Central memory CD8-positive, alpha-beta T cell (primary cell): Measurements from ENCODE around the gene GADD45A.

ENCODE experiments used
- ATAC-seq: fragments of 150-1000 bp; cut with Tn5 transposase; replicated peaks from 2 replicates; pipeline ENCODE4 v1.10.0; 2022; ENCODE audit warnings: mild to moderate bottlenecking, moderate FRiP score, moderate number of reproducible peaks; ENCODE audit not compliant: poor library complexity, severe bottlenecking; ENCODE audit errors: extremely low read depth
- DNase-seq, 2 donors: peaks; one replicate each; pipeline ENCODE4 v3.0.0; 2021; ENCODE audit warnings: low spot score in 2 of 2
- H3K27ac Mint-ChIP-seq: one replicate; pipeline ENCODE4 v1.8.0; 2022; ENCODE audit warnings: low read depth, mild to moderate bottlenecking, moderate library complexity, mixed read lengths
- H3K27me3 Mint-ChIP-seq: one replicate; pipeline ENCODE4 v1.8.0; 2022; ENCODE audit warnings: mixed read lengths
- H3K36me3 Mint-ChIP-seq: one replicate; pipeline ENCODE4 v1.8.0; 2022; ENCODE audit warnings: mild to moderate bottlenecking, moderate library complexity, mixed read lengths; ENCODE audit not compliant: insufficient read depth
- H3K4me1 Mint-ChIP-seq: one replicate; pipeline ENCODE4 v1.8.0; 2022; ENCODE audit warnings: mixed read lengths
- H3K4me3 Mint-ChIP-seq: one replicate; pipeline ENCODE4 v1.8.0; 2022; ENCODE audit warnings: mild to moderate bottlenecking, moderate library complexity, mixed read lengths
- H3K9me3 Mint-ChIP-seq: one replicate; pipeline ENCODE4 v1.8.0; 2022; ENCODE audit warnings: mixed read lengths

The GADD45A gene, protein sequence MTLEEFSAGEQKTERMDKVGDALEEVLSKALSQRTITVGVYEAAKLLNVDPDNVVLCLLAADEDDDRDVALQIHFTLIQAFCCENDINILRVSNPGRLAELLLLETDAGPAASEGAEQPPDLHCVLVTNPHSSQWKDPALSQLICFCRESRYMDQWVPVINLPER

DNA sequence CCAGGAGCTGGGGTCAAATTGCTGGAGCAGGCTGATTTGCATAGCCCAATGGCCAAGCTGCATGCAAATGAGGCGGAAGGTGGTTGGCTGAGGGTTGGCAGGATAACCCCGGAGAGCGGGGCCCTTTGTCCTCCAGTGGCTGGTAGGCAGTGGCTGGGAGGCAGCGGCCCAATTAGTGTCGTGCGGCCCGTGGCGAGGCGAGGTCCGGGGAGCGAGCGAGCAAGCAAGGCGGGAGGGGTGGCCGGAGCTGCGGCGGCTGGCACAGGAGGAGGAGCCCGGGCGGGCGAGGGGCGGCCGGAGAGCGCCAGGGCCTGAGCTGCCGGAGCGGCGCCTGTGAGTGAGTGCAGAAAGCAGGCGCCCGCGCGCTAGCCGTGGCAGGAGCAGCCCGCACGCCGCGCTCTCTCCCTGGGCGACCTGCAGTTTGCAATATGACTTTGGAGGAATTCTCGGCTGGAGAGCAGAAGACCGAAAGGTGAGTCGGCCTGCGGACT lies at the start of gene GADD45A:
TSS of gene GADD45A (plus strand) at position 135 of the 491 bp plus-strand sequence. CDS start at position 429, 294 bp downstream.
- DNase-seq (peak; percentile 86 to 90), ATAC-seq (peak; percentile 89)
- peak within 1 kb of the TSS; percentile 94 for H3K27ac Mint-ChIP-seq
- peak within 1 kb of the TSS; percentile 85 for H3K4me3 Mint-ChIP-seq
- no peaks in the 10 kb centered on the region for H3K9me3 Mint-ChIP-seq
- peaks cover 11% of the 10 kb centered on the region for H3K36me3 Mint-ChIP-seq
- peaks cover 24% of the 10 kb centered on the region for H3K4me1 Mint-ChIP-seq
- no peaks in the 10 kb centered on the region for H3K27me3 Mint-ChIP-seq

DNA sequence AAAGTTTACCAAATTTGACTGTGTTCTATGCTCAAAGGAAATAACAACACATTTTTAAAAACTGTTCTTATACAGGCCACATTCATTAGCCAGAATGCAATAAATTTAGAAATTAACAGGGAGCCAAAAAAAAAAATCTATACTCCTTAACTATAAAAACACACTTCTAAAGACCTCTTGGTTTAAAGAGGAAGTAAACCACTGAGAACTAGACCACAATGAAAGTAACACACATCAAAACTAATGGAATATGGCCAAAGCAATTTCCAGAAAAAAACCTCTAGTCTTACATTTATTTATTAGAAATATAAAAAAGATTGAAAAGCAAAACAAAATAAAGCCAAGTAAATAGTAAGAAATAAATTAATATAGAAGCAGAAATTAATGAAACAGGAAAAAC lies 48.9 kb upstream of the GADD45A start:
- Mint-ChIP-seq H3K4me3 (no peak overlapping the region), H3K36me3 (peaks cover 1% of the 10 kb centered on the region), H3K27me3 (peaks cover 10% of the 10 kb centered on the region), H3K9me3 (no peaks in the 10 kb centered on the region), H3K4me1 (no peaks in the 10 kb centered on the region), H3K27ac (no peak overlapping the region)
- no peak for ATAC-seq
- DNase-seq = no peak

DNA sequence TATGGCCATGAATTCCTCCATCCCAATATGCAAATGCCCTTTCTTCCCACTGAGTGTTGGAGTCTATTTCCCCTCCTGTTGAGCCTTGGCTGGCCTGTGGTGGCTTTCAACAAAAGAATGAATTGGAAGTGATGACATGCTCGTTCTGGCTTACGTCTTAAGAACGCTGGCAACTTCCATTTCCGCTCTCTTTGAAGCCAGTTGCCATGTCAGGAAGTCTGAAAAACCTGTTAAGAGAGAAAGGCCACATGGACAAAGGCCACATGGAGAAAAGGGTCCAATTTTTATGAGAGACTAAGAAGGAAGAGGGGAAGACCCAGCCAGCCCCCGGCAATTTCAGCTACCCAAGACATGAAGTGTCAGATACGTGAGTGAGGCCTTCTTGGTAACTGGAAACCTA lies 45.6 kb upstream of the GADD45A start:
- Mint-ChIP-seq H3K4me3 (no peak overlapping the region), H3K27me3 (peaks cover 9% of the 10 kb centered on the region), H3K9me3 (no peaks in the 10 kb centered on the region), H3K27ac (no peak overlapping the region), H3K36me3 (peaks cover 1% of the 10 kb centered on the region), H3K4me1 (no peaks in the 10 kb centered on the region)
- no peak for DNase-seq
- no peak for ATAC-seq

DNA sequence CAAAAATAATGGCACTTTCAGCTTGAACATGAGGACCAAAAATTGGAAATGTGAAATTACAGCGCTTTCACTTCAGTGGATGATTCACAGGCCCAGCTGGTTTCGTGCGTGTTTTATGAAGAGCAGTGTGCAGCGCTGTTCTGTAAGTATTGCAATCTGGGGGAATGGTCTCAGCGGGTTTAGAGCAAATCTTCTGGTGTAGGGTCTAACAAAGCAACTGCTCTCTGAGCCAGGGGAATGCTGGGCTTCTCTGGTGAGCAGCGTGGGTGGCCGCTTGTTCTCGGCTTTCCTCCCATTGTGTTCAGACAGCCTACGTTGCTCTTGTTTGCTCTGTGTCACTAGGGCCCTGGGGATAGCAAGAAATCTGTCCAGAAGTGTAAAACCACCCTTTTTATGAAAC lies 42.4 kb upstream of the GADD45A start:
- no peaks in the 10 kb centered on the region for H3K36me3 Mint-ChIP-seq
- DNase-seq (no peak), ATAC-seq (no peak)
- no peaks in the 10 kb centered on the region for H3K4me1 Mint-ChIP-seq
- no peak overlapping the region for H3K4me3 Mint-ChIP-seq
- H3K27ac Mint-ChIP-seq = no peak overlapping the region
- peaks cover 9% of the 10 kb centered on the region for H3K27me3 Mint-ChIP-seq
- no peaks in the 10 kb centered on the region for H3K9me3 Mint-ChIP-seq

DNA sequence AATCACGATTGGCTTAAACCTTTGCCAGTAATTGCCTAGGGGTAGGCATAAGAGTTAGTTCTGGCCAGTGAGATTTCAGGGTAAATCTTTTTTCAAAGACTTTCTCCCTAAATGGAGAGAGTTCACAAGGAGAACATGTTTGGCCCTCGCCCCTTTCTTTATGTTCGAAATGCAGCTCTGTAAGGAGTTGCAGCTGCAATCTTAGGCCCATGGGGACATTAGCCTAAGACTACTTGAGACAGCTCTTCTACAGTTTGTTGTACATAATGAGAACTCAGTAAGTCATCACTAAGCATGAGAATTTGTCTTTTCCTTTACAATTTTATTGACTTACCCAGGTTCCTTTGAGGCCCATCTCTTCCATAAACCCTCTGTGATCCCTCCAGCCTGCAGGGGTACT lies 40.4 kb upstream of the GADD45A start:
- Mint-ChIP-seq H3K27me3 (peaks cover 9% of the 10 kb centered on the region), H3K27ac (no peak overlapping the region), H3K9me3 (no peaks in the 10 kb centered on the region), H3K4me1 (no peaks in the 10 kb centered on the region), H3K36me3 (no peaks in the 10 kb centered on the region), H3K4me3 (no peak overlapping the region)
- no peak for DNase-seq
- ATAC-seq = no peak

DNA sequence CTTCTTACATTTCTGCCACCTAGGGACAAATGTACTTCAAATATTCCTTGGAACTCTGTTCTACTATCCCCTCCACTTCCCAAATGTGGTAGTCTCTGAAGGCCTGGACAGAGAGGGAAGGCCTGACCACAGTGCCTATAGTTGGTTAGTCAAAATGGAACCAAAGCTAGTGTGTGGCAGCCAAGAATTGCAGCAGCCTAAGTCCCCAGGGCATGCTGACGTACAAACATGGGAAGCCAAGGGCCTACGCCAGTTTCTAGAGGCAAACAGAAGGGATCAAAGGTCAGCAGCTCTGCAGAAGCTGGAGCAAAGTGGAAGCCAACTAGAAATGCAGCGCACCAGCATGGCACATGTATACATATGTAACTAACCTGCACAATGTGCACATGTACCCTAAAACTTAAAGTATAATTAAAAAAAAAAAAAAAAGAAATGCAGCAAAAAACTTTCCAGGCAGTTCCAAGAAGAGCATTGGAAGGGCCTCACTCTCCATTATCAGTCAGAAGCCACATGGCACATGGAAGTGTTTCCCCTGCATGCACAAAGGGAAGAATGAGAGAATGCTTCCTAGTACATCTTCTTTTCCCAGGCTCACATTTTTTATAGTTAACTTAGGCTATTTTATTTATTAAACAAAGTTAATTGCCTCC lies 39.4 kb upstream of the GADD45A start:
- Mint-ChIP-seq H3K4me3 (no peak overlapping the region), H3K27ac (no peak overlapping the region), H3K27me3 (peaks cover 3% of the 10 kb centered on the region), H3K4me1 (no peaks in the 10 kb centered on the region), H3K36me3 (no peaks in the 10 kb centered on the region), H3K9me3 (no peaks in the 10 kb centered on the region)
- no peak for DNase-seq
- no peak for ATAC-seq

DNA sequence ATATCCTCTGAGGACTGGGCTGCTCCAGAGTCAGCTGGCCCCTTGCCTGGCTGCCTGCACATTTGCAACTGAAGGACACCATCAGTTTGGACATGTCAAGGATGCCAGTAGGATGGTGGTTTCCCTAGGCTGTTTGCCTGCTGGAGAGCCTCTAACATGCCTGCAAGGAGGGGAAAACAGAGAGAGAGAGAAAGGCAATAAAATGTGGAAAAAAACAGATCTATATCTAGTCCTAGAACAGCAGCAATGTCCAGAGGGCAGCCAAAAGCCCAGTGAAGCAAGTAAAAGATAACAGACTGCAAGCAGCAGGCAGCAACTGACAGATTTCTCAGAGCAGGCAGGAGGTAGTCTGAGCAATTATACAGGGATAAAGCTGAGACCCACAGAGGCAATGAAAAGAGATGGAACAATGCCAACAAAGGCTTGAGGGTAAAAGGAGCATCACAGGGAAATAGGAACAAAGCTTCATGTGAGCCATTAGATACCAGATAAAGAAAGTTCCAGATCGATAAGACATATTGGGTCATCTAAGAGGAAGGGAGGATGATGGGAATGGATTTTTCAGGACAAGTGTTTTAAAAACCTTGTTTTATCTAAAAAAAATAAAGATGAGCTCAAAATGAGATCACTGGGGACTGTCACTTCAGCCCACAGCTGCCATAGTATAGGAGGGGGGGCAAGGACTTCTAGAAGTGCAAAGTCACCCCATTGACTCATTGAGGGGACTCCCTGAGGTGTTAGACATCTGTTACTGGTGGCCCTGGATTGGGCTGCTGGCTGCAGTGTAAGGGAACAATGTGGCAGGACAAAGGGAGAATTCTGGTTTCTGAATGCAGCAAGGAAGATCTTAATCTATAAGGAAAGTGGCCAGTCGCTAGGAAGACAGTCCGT lies 38.6 kb upstream of the GADD45A start:
- Mint-ChIP-seq H3K4me1 (no peaks in the 10 kb centered on the region), H3K27ac (no peak overlapping the region), H3K27me3 (no peaks in the 10 kb centered on the region), H3K4me3 (no peak overlapping the region), H3K36me3 (no peaks in the 10 kb centered on the region), H3K9me3 (no peaks in the 10 kb centered on the region)
- ATAC-seq (no peak), DNase-seq (no peak)

DNA sequence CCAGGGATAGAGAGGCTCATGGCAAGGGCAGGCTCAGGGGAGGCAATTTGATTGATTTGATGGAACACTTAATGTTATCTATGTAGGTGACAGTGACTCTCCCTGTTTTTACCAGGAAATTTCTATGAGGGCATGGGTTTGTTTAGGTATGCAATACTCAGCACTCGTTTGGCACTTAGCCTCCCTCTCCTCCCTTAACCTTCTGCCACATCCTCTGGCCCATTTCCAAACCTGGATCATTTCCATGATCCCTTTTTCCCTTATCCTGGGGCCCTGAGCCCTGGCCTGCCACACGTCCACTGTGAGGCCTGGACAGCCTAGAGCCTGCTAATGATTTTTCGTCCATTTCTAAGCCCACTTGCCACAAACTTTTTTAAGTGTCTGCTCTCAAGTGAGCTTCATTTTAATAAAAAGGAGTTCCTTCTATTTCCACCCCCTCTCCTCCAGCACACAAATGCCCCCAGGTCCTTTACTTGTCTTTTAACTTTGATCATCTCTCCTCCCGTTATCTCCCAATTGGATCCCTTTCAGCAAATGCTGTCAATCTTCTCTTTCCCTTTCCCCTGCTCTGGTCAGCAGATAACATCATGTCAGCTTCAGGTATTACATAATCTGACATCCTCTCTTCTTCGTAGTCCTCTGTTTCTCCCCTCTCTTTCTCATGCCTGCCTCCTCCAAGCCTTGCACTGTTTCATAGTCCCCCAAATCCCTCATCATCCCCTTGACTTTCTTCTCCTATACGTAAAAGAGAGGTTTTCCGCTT lies 37.8 kb upstream of the GADD45A start:
- ATAC-seq (no peak), DNase-seq (no peak)
- no peaks in the 10 kb centered on the region for H3K9me3 Mint-ChIP-seq
- no peaks in the 10 kb centered on the region for H3K27me3 Mint-ChIP-seq
- H3K4me1 Mint-ChIP-seq = no peaks in the 10 kb centered on the region
- no peak overlapping the region for H3K4me3 Mint-ChIP-seq
- H3K36me3 Mint-ChIP-seq = no peaks in the 10 kb centered on the region
- no peak overlapping the region for H3K27ac Mint-ChIP-seq

DNA sequence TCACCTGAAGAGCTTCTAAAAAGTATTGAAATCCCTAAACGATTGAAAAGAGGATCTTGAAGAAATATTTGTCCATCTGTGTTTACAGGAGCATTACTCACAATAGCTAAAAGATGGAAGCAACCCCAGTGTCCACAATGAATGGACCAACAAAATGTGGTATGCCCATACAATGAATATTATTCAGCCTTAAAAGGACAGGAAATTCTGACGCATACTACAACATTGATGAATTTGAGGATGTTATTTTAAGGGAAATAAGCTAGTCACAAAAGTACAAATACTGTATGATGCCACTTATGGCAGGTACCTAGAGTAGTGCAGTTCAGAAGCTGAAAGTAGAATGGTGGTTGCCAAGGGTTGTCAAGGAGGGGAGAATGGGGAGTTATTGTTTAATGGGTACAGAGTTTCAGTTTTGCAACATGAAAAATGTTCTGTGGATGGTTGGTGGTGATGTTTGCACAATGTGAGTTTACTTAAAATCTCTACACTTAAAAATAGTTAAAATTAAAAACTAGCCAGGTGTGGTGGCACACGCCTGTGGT lies 37.1 kb upstream of the GADD45A start:
- DNase-seq (no peak), ATAC-seq (no peak)
- Mint-ChIP-seq H3K9me3 (no peaks in the 10 kb centered on the region), H3K27ac (no peak overlapping the region), H3K27me3 (no peaks in the 10 kb centered on the region), H3K36me3 (no peaks in the 10 kb centered on the region), H3K4me1 (no peaks in the 10 kb centered on the region), H3K4me3 (no peak overlapping the region)

DNA sequence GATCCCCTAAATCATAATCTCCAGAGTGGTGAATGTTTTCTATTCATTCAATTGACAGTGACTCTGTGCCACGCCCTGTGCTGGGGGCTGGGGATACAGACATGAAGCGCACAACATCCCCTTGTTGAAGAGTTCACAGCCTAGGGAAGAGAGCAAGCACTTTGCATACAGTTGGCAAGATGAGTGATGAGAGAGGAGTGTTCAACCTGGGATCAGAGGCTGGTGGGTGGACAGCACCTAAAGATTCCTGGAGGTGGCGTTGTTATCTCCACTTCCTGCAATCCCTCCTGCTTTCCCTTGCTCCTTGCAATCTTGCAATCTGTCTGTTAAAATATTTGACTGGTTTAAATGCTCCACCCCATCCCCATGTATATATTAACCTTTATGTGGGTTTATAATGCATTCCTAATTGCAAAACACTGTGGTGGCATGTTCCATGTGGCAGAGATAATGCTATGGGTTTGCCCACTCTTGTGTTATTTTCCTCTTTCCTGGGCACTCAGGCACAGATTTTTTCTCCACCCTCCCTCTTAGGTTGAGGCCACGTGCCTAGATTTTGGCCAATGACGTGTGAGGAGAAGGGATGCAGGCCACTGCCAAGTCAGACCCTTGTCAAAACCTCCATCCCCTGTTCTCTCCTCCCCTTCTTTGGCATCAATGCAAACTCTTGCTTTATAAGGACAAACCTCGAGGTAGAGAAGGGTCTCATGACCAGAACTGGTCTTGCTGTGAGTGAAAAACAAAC lies 36.2 kb upstream of the GADD45A start:
- no peaks in the 10 kb centered on the region for H3K36me3 Mint-ChIP-seq
- H3K9me3 Mint-ChIP-seq = no peaks in the 10 kb centered on the region
- no peaks in the 10 kb centered on the region for H3K4me1 Mint-ChIP-seq
- no peak for ATAC-seq
- H3K27me3 Mint-ChIP-seq = no peaks in the 10 kb centered on the region
- H3K27ac Mint-ChIP-seq = no peak overlapping the region
- DNase-seq = no peak
- H3K4me3 Mint-ChIP-seq = no peak overlapping the region

DNA sequence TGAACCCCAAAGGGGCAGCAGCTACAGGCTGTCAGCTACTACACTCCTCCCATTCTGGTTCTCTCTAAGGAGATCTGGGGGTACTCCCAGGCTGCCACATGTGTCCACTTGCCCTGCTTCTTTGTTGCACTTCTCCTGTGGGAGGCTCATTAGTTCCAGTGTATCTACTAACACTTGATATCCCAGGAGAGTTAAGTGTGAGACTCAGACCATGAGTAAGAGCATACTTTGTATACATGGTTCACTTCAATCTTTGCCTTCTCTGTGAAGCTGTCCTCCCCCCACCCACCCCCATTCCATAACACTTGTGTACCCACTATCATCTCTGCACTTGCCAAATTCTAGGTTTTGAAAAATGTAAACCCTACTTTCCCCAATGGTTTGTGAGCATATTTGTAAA lies 34.9 kb upstream of the GADD45A start:
- no peaks in the 10 kb centered on the region for H3K27me3 Mint-ChIP-seq
- DNase-seq (no peak), ATAC-seq (no peak)
- H3K36me3 Mint-ChIP-seq = no peaks in the 10 kb centered on the region
- H3K27ac Mint-ChIP-seq = no peak overlapping the region
- H3K4me1 Mint-ChIP-seq = no peaks in the 10 kb centered on the region
- H3K9me3 Mint-ChIP-seq = no peaks in the 10 kb centered on the region
- no peak overlapping the region for H3K4me3 Mint-ChIP-seq
